ENCODE measurements around the gene R3HDM2.

DNA sequence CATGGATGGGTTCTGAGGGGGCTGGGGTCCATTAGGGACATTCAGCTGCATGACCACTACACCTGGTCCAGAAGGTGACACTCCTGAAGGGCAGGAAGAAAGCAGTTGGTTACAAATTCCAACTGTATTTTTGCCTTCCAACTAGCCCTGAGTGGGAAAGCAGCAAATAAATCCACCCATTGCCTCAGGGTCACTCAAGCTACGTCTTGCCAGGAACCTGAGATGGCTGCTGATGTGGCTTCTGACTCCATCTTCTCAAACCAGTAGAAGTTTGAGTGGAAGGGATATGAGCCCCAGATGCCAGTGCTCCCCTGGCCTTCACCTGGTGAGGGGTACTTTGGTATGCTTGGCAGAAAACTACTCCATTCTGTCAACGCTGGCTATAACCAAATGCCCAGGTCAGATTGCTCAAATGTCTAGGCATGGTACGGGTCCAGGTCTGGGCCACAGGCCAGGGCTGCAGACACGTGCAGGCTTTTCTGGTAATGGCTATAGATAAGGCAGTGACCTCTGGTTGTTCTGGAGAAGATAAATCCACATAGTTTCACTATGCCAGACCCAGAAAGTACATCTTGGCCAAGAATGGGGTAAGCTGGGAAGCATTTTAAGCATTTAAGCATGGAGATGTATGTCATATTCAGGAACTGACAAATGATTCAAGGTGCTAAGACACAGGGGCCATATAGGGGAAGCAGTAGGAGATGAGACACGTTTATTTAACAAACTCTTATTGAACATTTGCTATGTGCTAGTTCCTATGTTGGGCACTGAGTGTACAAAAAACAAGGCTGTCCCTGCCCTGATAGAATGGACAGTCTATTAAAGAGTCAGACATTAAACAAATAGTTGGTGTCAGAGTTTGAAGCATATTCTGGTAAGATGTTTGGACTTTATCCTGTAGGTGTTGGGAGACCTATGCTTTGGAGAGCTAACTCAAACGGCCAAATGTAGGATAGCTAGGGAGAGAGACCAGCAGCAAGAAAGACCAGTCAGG, 171.6 kb downstream of the R3HDM2 start:
- no peak for TF ChIP-seq EZH2 (IDR thresholded peaks at IDR 0.05)
- no peak for TF ChIP-seq POLR2AphosphoS5 (IDR thresholded peaks at IDR 0.05; ENCODE audit: low read depth, low read length)
- no peak for TF ChIP-seq CEBPB (IDR thresholded peaks at IDR 0.05; ENCODE audit: low read depth)
- TF ChIP-seq SIN3A (IDR thresholded peaks at IDR 0.05; ENCODE audit: low read depth), result no peak
- TF ChIP-seq, protein P1, sequence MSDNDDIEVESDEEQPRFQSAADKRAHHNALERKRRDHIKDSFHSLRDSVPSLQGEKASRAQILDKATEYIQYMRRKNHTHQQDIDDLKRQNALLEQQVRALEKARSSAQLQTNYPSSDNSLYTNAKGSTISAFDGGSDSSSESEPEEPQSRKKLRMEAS (IDR thresholded peaks at IDR 0.05), result no peak
- TF ChIP-seq, protein P2, sequence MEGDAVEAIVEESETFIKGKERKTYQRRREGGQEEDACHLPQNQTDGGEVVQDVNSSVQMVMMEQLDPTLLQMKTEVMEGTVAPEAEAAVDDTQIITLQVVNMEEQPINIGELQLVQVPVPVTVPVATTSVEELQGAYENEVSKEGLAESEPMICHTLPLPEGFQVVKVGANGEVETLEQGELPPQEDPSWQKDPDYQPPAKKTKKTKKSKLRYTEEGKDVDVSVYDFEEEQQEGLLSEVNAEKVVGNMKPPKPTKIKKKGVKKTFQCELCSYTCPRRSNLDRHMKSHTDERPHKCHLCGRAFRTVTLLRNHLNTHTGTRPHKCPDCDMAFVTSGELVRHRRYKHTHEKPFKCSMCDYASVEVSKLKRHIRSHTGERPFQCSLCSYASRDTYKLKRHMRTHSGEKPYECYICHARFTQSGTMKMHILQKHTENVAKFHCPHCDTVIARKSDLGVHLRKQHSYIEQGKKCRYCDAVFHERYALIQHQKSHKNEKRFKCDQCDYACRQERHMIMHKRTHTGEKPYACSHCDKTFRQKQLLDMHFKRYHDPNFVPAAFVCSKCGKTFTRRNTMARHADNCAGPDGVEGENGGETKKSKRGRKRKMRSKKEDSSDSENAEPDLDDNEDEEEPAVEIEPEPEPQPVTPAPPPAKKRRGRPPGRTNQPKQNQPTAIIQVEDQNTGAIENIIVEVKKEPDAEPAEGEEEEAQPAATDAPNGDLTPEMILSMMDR (IDR thresholded peaks at IDR 0.05 in 2 of 3, conservative IDR thresholded peaks at IDR 0.05 in 1 of 3; ENCODE audit: borderline replicate concordance in 1 of 3, insufficient read depth in 1 of 3, low read depth in 2 of 3, low read length in 2 of 3), result no peak
- no peak for TF ChIP-seq POLR2A (IDR thresholded peaks at IDR 0.05; ENCODE audit: borderline replicate concordance, extremely low read depth, insufficient read depth, insufficient read length)
- no peak for TF ChIP-seq EZH2phosphoT487 (IDR thresholded peaks at IDR 0.05; ENCODE audit: borderline replicate concordance)
- TF ChIP-seq JUND (IDR thresholded peaks at IDR 0.05), result no peak
- no peak for TF ChIP-seq ZBTB33 (IDR thresholded peaks at IDR 0.05; ENCODE audit: extremely low read depth, insufficient replicate concordance, low read length)

Measured in HCT116 (cell line).